ENCODE measurements around the gene CTPS2.
"Not testable (repeated sequence)": the region's sequence is repeated elsewhere in the genome, so short reads cannot be mapped to it uniquely, and the experiment has no call there.

CTPS2 gene

DNA sequence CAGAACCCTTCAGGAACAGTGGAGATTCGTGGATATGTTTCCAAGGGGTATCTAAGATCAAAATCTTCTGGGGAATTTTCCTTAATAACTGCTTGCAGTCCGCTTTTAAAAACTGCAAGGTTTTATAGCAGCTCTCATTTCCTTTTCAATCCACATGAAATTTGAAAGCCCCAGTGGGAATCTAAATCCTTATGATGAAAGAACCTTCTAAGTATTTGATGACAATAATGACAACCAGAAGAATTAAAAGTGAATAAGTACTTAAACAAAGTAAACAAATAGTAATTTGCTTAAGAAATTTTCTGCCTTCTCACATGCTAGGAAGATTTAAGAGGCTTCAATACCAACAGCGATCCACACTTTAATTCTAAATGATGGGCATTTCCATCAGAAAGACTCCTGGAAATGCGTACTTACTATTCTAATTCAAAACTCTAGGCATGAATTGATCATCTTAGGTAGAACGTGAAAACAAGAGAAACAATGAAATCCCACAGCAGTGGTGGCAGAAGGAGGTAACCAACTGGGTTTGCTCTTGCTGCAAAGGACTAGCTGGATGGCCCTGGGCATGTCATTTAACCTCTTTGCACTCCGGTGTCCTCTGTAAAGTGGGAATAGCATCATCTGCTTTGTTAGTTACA, 100.1 kb downstream of the CTPS2 start:
- Histone ChIP-seq H3K4me3 (ENCODE audit: severe bottlenecking) (no peak overlapping the region), H3K9me3 (ENCODE audit: severe bottlenecking) (no peaks in the 10 kb centered on the region), H3K27me3 (ENCODE audit: insufficient read depth, poor library complexity, severe bottlenecking) (no peaks in the 10 kb centered on the region), H3K36me3 (ENCODE audit: low read depth) (no peaks in the 10 kb centered on the region), H3K4me1 (ENCODE audit: insufficient read depth, poor library complexity, severe bottlenecking) (peaks cover 8% of the 10 kb centered on the region), H3K27ac (ENCODE audit: poor library complexity, severe bottlenecking) (no peak overlapping the region)
- ATAC-seq (ENCODE audit: low read depth) (no peak), DNase-seq (ENCODE audit: low spot score) (no peak)
- TF ChIP-seq, protein P1, sequence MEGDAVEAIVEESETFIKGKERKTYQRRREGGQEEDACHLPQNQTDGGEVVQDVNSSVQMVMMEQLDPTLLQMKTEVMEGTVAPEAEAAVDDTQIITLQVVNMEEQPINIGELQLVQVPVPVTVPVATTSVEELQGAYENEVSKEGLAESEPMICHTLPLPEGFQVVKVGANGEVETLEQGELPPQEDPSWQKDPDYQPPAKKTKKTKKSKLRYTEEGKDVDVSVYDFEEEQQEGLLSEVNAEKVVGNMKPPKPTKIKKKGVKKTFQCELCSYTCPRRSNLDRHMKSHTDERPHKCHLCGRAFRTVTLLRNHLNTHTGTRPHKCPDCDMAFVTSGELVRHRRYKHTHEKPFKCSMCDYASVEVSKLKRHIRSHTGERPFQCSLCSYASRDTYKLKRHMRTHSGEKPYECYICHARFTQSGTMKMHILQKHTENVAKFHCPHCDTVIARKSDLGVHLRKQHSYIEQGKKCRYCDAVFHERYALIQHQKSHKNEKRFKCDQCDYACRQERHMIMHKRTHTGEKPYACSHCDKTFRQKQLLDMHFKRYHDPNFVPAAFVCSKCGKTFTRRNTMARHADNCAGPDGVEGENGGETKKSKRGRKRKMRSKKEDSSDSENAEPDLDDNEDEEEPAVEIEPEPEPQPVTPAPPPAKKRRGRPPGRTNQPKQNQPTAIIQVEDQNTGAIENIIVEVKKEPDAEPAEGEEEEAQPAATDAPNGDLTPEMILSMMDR (IDR thresholded peaks at IDR 0.05; ENCODE audit: poor library complexity, severe bottlenecking), result no peak

DNA sequence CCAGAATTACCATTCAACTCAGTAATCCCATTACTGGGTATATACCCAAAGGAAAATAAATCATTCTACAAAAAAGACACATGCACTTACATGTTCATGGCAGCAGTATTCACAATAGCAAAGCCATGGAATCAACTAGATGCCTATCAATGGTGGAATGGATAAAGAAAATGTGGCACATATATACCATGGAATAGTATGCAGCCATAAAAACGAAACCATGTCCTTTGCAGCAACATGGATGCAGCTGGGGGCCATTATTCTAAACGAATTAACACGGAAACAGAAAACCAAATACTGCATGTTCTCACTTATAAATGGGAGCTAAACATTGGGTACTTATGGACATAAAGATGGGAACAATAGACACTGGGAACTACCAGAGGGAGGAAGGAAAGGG, 101.8 kb downstream of the CTPS2 start:
- H3K27ac ChIP-seq (ENCODE audit: poor library complexity, severe bottlenecking), result peak overlapping the region; percentile 45
- DNase-seq (ENCODE audit: low spot score); H3K27me3 ChIP-seq (ENCODE audit: insufficient read depth, poor library complexity, severe bottlenecking); H3K4me3 ChIP-seq (ENCODE audit: severe bottlenecking); H3K36me3 ChIP-seq (ENCODE audit: low read depth); H3K9me3 ChIP-seq (ENCODE audit: severe bottlenecking); H3K4me1 ChIP-seq (ENCODE audit: insufficient read depth, poor library complexity, severe bottlenecking); ATAC-seq (ENCODE audit: low read depth): not testable (repeated sequence)

DNA sequence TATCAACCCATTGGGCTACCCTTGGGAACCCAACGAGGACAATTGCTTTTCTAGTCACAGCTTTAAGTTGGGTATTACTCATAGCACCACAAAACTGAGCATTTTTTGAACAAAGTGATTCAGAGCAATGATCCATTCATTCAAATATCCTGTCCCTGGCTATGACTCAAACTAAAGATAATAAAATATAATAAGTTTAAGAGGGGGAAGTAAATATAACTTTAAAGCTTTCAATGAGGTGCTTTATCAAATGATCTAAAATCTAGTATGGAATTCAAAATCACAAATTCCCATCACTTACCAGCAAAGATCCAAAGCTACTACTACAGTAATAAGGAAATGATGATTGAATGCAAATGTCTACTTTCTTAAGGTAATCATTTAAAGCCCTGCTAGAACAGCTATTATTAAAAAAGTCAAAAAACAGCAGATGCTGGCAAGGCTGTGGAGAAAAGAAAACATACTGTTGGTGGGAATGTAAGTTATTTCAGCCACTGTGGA, 102.3 kb downstream of the CTPS2 start:
- TF ChIP-seq, protein P1 (IDR thresholded peaks at IDR 0.05; ENCODE audit: poor library complexity, severe bottlenecking), result no peak
- peak; percentile 56; the same call in 1 of the 3 replicates for ATAC-seq (ENCODE audit: low read depth)
- Histone ChIP-seq H3K4me1 (ENCODE audit: insufficient read depth, poor library complexity, severe bottlenecking) (peaks cover 8% of the 10 kb centered on the region), H3K27me3 (ENCODE audit: insufficient read depth, poor library complexity, severe bottlenecking) (no peaks in the 10 kb centered on the region), H3K4me3 (ENCODE audit: severe bottlenecking) (no peak overlapping the region), H3K36me3 (ENCODE audit: low read depth) (no peaks in the 10 kb centered on the region), H3K9me3 (ENCODE audit: severe bottlenecking) (no peaks in the 10 kb centered on the region), H3K27ac (ENCODE audit: poor library complexity, severe bottlenecking) (peak overlapping the region; percentile 45)
- no peak for DNase-seq (ENCODE audit: low spot score)

DNA sequence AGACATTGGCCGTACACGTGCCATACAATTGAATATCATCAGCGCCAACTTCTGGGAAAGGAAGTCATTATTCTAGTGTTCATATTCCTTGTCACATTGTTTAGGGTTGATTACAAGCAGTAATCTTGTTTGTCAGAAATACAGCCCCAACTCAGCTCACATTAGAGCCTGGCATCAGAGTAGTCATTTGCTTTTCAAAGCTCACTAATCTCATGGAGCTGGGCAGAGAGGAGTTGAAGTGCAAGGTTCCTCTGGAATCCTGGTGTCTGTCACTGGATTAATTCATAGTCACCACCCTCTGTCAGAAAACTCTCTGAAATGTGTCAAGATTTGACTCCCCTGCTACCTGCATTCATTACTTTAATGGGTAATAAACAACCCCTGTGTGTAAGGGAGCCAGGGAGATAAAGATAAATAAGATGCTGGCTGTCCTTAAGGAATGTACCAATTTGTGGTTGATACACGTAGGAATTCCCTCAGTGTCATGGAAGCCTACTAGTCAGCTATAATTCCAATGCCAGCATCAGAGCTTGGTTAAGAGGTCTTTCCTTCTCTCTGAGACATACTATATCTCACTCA, 106.2 kb downstream of the CTPS2 start:
- Histone ChIP-seq H3K9me3 (ENCODE audit: severe bottlenecking) (no peaks in the 10 kb centered on the region), H3K27ac (ENCODE audit: poor library complexity, severe bottlenecking) (no peak overlapping the region), H3K4me3 (ENCODE audit: severe bottlenecking) (no peak overlapping the region), H3K36me3 (ENCODE audit: low read depth) (no peaks in the 10 kb centered on the region), H3K4me1 (ENCODE audit: insufficient read depth, poor library complexity, severe bottlenecking) (peaks cover 8% of the 10 kb centered on the region), H3K27me3 (ENCODE audit: insufficient read depth, poor library complexity, severe bottlenecking) (no peaks in the 10 kb centered on the region)
- DNase-seq (ENCODE audit: low spot score) (no peak), ATAC-seq (ENCODE audit: low read depth) (no peak)
- TF ChIP-seq, protein P1 (IDR thresholded peaks at IDR 0.05; ENCODE audit: poor library complexity, severe bottlenecking), result no peak

DNA sequence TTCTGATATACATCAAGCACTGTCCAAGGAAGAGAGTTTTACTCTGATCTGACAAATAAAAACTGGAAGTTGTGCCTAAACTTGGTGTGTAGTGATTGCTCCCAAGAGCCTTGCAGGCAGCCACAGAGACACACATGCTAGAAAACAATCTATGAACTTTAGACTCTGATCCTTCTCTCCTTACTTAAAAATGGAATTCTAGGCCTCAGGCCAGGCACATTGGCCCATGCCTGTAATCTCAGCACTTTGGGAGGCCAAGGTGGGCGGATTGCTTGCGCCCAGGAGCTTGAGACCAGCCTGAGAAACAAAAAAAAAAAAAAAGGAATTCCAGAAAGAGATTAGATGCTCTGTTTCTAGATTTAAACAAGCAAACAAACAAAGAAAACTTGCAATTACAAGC, 108.1 kb downstream of the CTPS2 start:
- Histone ChIP-seq H3K9me3 (ENCODE audit: severe bottlenecking) (no peaks in the 10 kb centered on the region), H3K27me3 (ENCODE audit: insufficient read depth, poor library complexity, severe bottlenecking) (no peaks in the 10 kb centered on the region), H3K27ac (ENCODE audit: poor library complexity, severe bottlenecking) (peak overlapping the region; percentile 47), H3K36me3 (ENCODE audit: low read depth) (no peaks in the 10 kb centered on the region), H3K4me1 (ENCODE audit: insufficient read depth, poor library complexity, severe bottlenecking) (no peaks in the 10 kb centered on the region), H3K4me3 (ENCODE audit: severe bottlenecking) (no peak overlapping the region)
- TF ChIP-seq, protein P1 (IDR thresholded peaks at IDR 0.05; ENCODE audit: poor library complexity, severe bottlenecking), result no peak
- DNase-seq (ENCODE audit: low spot score), result no peak
- no peak for ATAC-seq (ENCODE audit: low read depth)
